H1 (cell line): ENCODE measurements around the gene IYD. TPM values are rescaled to one million over a fixed set of nuclear protein-coding genes. Genes with fewer than 3 reads are reported as not detected.

Experiments used
- CTCF ChIA-PET: fragments of 300-600 bp; sonication (Branson Sonifier 250); formaldehyde crosslinking; loops from one replicate; lab custom pipeline; 2021; ENCODE audit not compliant: partially characterized antibody; lab: Charles Lee
- POLR2A ChIA-PET: fragments of 300-600 bp; sonication (Branson Sonifier 250); formaldehyde crosslinking; loops from one replicate; lab custom pipeline; 2021; ENCODE audit warnings: inconsistent platforms; ENCODE audit not compliant: partially characterized antibody; lab: Charles Lee
- DNase-seq, 2 experiments: peaks; one replicate each; pipeline versions ENCODE4 v3.0.0 to v3.0.0-alpha.2; 2010 to 2022; ENCODE audit warnings: low spot score in 2 of 2, low read depth in 1 of 2, mixed read lengths in 1 of 2
- FAIRE-seq: peaks from 2 replicates; lab custom pipeline; 2011; peaks lifted over from hg19 to GRCh38; lab: Jason Lieb, UNC
- H2AFZ ChIP-seq: 2 replicates; pipeline ENCODE4 v1.8.1; 2012; ENCODE audit warnings: low read length, inconsistent platforms
- H2AK5ac ChIP-seq: 2 replicates; pipeline ENCODE4 v1.6.1; 2013; ENCODE audit warnings: low read depth, low read length
- H2BK120ac ChIP-seq: replicated peaks from 2 replicates; pipeline ENCODE3; 2013; ENCODE audit warnings: low read depth, low read length, inconsistent platforms
- H2BK12ac ChIP-seq: 2 replicates; pipeline ENCODE4 v1.6.1; 2013; ENCODE audit warnings: low read depth, low read length
- H2BK15ac ChIP-seq: 2 replicates; pipeline ENCODE4 v1.6.1; 2013; ENCODE audit warnings: low read length
- H2BK20ac ChIP-seq: 2 replicates; pipeline ENCODE4 v1.6.1; 2013; ENCODE audit warnings: low read length
- H2BK5ac ChIP-seq: 2 replicates; pipeline ENCODE4 v1.6.1; 2013; ENCODE audit warnings: low read depth, low read length
- H3K14ac ChIP-seq: 2 replicates; pipeline ENCODE4 v1.6.1; 2013; ENCODE audit warnings: inconsistent platforms; ENCODE audit not compliant: insufficient read length
- H3K18ac ChIP-seq: 2 replicates; pipeline ENCODE4 v1.6.1; 2013; ENCODE audit warnings: low read length; ENCODE audit errors: extremely low read depth
- H3K23ac ChIP-seq: 2 replicates; pipeline ENCODE4 v1.6.1; 2013; ENCODE audit warnings: inconsistent platforms; ENCODE audit not compliant: insufficient read length
- H3K23me2 ChIP-seq: 2 replicates; pipeline ENCODE4 v1.6.1; 2013; ENCODE audit warnings: low read depth, low read length
- H3K27ac ChIP-seq: 2 replicates; pipeline ENCODE4 v1.6.1; 2011; ENCODE audit warnings: low read depth, low read length, inconsistent platforms
- H3K27me3 ChIP-seq, 4 experiments: replicated peaks in 1 of 4; 1 replicate in 1 of 4; 2 replicates in 3 of 4; pipeline versions ENCODE4 v1.6.1 to v1.8.1; 2011 to 2013; ENCODE audit warnings: low read length in 3 of 4, mild to moderate bottlenecking in 3 of 4, inconsistent platforms in 2 of 4, mixed read lengths in 2 of 4, moderate library complexity in 1 of 4; ENCODE audit not compliant: control insufficient read depth in 3 of 4, insufficient read depth in 3 of 4; ENCODE audit errors: extremely low read depth in 1 of 4
- H3K36me3 ChIP-seq, 4 experiments: 2 replicates each; pipeline versions ENCODE4 v1.6.1 to v1.8.1; 2011 to 2013; ENCODE audit warnings: mild to moderate bottlenecking in 4 of 4, low read length in 3 of 4, moderate library complexity in 2 of 4, control low read depth in 1 of 4, inconsistent platforms in 1 of 4; ENCODE audit not compliant: insufficient read depth in 4 of 4, control insufficient read depth in 2 of 4
- H3K4ac ChIP-seq: replicated peaks from 2 replicates; pipeline ENCODE3; 2013; ENCODE audit warnings: low read length, low read depth, mixed read lengths, inconsistent platforms; ENCODE audit not compliant: insufficient read length
- H3K4me1 ChIP-seq, 4 experiments: replicated peaks in 1 of 4; 1 replicate in 1 of 4; 2 replicates in 3 of 4; pipeline versions ENCODE4 v1.6.1 to v1.8.1; 2011 to 2013; ENCODE audit warnings: low read length in 3 of 4, inconsistent platforms in 2 of 4, mixed read lengths in 1 of 4; ENCODE audit not compliant: insufficient read depth in 4 of 4, control insufficient read depth in 3 of 4
- H3K4me2 ChIP-seq, 2 experiments: 2 replicates each; pipeline versions ENCODE4 v1.6.1 to v1.8.1; 2011 to 2013; ENCODE audit warnings: low read depth in 2 of 2, low read length in 2 of 2, control low read depth in 1 of 2, inconsistent platforms in 1 of 2, mild to moderate bottlenecking in 1 of 2; ENCODE audit not compliant: insufficient read depth in 1 of 2
- H3K4me3 ChIP-seq, 4 experiments: fragments of 200-600, 300-600 bp in 1 of 4; sonication (generic), shearing (Covaris generic), sonication (Bioruptor Twin) in 1 of 4; 2 replicates each; pipeline versions ENCODE4 v1.5.1 to v1.8.1; 2011 to 2016; ENCODE audit warnings: low read length in 4 of 4, low read depth in 3 of 4, control low read depth in 2 of 4, inconsistent platforms in 2 of 4, mild to moderate bottlenecking in 2 of 4, mixed read lengths in 1 of 4, moderate library complexity in 1 of 4; ENCODE audit not compliant: insufficient read depth in 2 of 4; ENCODE audit errors: extremely low read depth in 1 of 4
- H3K56ac ChIP-seq: replicated peaks from 2 replicates; pipeline ENCODE3; 2013; ENCODE audit warnings: low read depth, mild to moderate bottlenecking, mixed read lengths, low read length, inconsistent platforms; ENCODE audit not compliant: insufficient read length
- H3K79me1 ChIP-seq: 2 replicates; pipeline ENCODE4 v1.6.1; 2013; ENCODE audit warnings: low read depth, low read length, control low read depth
- H3K79me2 ChIP-seq, 2 experiments: 2 replicates each; pipeline versions ENCODE4 v1.6.1 to v1.8.1; 2012 to 2013; ENCODE audit warnings: low read length in 2 of 2, mild to moderate bottlenecking in 2 of 2, inconsistent platforms in 1 of 2; ENCODE audit not compliant: insufficient read depth in 2 of 2, control insufficient read depth in 1 of 2
- H3K9ac ChIP-seq, 4 experiments: replicated peaks in 1 of 4; 1 replicate in 1 of 4; 2 replicates in 3 of 4; pipeline versions ENCODE4 v1.6.1 to v1.8.1; 2011 to 2013; ENCODE audit warnings: low read depth in 3 of 4, low read length in 3 of 4, control low read depth in 2 of 4, mild to moderate bottlenecking in 2 of 4, moderate library complexity in 2 of 4, inconsistent platforms in 1 of 4; ENCODE audit errors: extremely low read depth in 1 of 4
- H3K9me3 ChIP-seq, 2 experiments: 2 replicates each; pipeline versions ENCODE4 v1.6.1 to v1.8.1; 2012 to 2013; ENCODE audit warnings: mild to moderate bottlenecking in 2 of 2, moderate library complexity in 2 of 2, control low read depth in 1 of 2, inconsistent platforms in 1 of 2, low read depth in 1 of 2, low read length in 1 of 2, mixed read lengths in 1 of 2; ENCODE audit not compliant: insufficient read depth in 2 of 2
- H4K20me1 ChIP-seq, 2 experiments: replicated peaks in 1 of 2; 2 replicates each; pipeline versions ENCODE3 to v1.8.1; 2011 to 2013; ENCODE audit warnings: inconsistent platforms in 2 of 2, low read length in 2 of 2, mild to moderate bottlenecking in 1 of 2; ENCODE audit not compliant: insufficient read depth in 2 of 2, control insufficient read depth in 1 of 2
- H4K5ac ChIP-seq: 2 replicates; pipeline ENCODE4 v1.6.1; 2013; ENCODE audit warnings: low read length, low read depth, mixed read lengths, inconsistent platforms; ENCODE audit not compliant: insufficient read length
- H4K8ac ChIP-seq: 2 replicates; pipeline ENCODE4 v1.8.0; 2013; ENCODE audit warnings: mild to moderate bottlenecking, moderate library complexity, low read length, inconsistent platforms; ENCODE audit not compliant: insufficient read depth; ENCODE audit errors: extremely low read depth
- H4K91ac ChIP-seq: replicated peaks from 2 replicates; pipeline ENCODE3; 2013; ENCODE audit warnings: low read length, mixed read lengths, inconsistent platforms; ENCODE audit not compliant: insufficient read length
- CBX5 ChIP-seq: fragments of 300-800, 300-1000 bp; sonication (generic); IDR thresholded peaks from 2 replicates; pipeline ENCODE4 v1.7.1; 2016; ENCODE audit warnings: antibody characterized with exemption, low read length, low read depth
- EP300 ChIP-seq, 2 experiments: IDR thresholded peaks; 1 replicate in 1 of 2; 2 replicates in 1 of 2; pipeline ENCODE4 v1.6.1; 2011 to 2012; ENCODE audit warnings: low read depth in 2 of 2, low read length in 2 of 2, mild to moderate bottlenecking in 2 of 2, borderline replicate concordance in 1 of 2, inconsistent platforms in 1 of 2, moderate library complexity in 1 of 2
- KDM1A ChIP-seq: fragments of 200-600, 300-600 bp; sonication (generic); IDR thresholded peaks from 2 replicates; pipeline ENCODE4 v1.7.1; 2016; ENCODE audit warnings: mild to moderate bottlenecking, low read length, borderline replicate concordance
- RNF2 ChIP-seq: fragments of 200-900, 300-1000 bp; sonication (generic); IDR thresholded peaks from 2 replicates; pipeline ENCODE4 v1.7.1; 2016; ENCODE audit warnings: borderline replicate concordance, low read depth, mild to moderate bottlenecking, antibody characterized with exemption, low read length; ENCODE audit not compliant: poor library complexity, severe bottlenecking; ENCODE audit errors: missing control alignments
- SIX5 ChIP-seq: IDR thresholded peaks from 2 replicates; pipeline ENCODE4 v1.6.1; 2011; ENCODE audit warnings: mild to moderate bottlenecking, low read depth, low read length
- TAF7 ChIP-seq: optimal IDR thresholded peaks from 2 replicates; pipeline ENCODE3; 2011; ENCODE audit warnings: low read depth, mild to moderate bottlenecking, inconsistent platforms, low read length, moderate library complexity, borderline replicate concordance
- TCF12 ChIP-seq: IDR thresholded peaks from 2 replicates; pipeline ENCODE4 v1.6.1; 2011; ENCODE audit warnings: low read depth, mild to moderate bottlenecking, low read length
- WGBS, 2 experiments: shearing (Covaris generic) in 1 of 2; methylation state at CpG; one replicate each; pipeline versions ENCODE4 v1.1.6 to v1.1.7; 2013 to 2015; ENCODE audit warnings: low lambda C conversion rate in 2 of 2, mixed read lengths in 2 of 2, inconsistent platforms in 1 of 2, low coverage in 1 of 2, missing lambda C conversion rate in 1 of 2; ENCODE audit not compliant: insufficient replicate concordance in 2 of 2, insufficient coverage in 1 of 2, insufficient read length in 1 of 2; ENCODE audit errors: extremely low coverage in 1 of 2, missing lambda C conversion rate in 1 of 2; 5-methylcytosine and 5-hydroxymethylcytosine counted together
- polyA plus RNA-seq, 7 experiments: library from polyadenylated mRNA; depleted of rRNA in 3 of 7; stranded (reverse) in 5 of 7; unstranded in 2 of 7; fragments of >200 nt in 5 of 7; fragments of 200-250 nt in 2 of 7; gene quantifications; 1 replicate in 5 of 7; 2 replicates in 1 of 7; 4 replicates in 1 of 7; pipeline versions ENCODE4 v1.2.1 to v1.2.3, GENCODE V29; 2011 to 2013; ENCODE audit warnings: missing spikeins in 2 of 7, mixed read lengths in 2 of 7
- total RNA-seq: library from RNA; stranded (reverse); fragmentation: NEBNext Ultra II Directional; extraction: Animal tissue kit (Norgen Biotek cat#: 25700); gene quantifications from 2 replicates; pipeline ENCODE4 v1.2.1, GENCODE V29; 2021

The IYD gene
- total and polyA plus RNA-seq, 2 of the 8 experiments (the other 6 are each of a cell fraction or from before 2014, with no cell fraction given) = not detected

GRCh38 chr6:150345781-150346180, 23.0 kb upstream of the IYD start:
- FAIRE-seq (no peak), DNase-seq (no peak)
- H2BK15ac ChIP-seq = no peak overlapping the region
- no peak overlapping the region for H3K4ac ChIP-seq
- H3K9ac ChIP-seq = no peak overlapping the region
- H4K91ac ChIP-seq = no peak overlapping the region
- H3K4me2 ChIP-seq = no peak overlapping the region
- H3K4me1 ChIP-seq = no peaks in the 10 kb centered on the region
- no peak overlapping the region for H2AK5ac ChIP-seq
- no peak overlapping the region for H3K14ac ChIP-seq
- no peaks in the 10 kb centered on the region for H3K36me3 ChIP-seq
- H2AFZ ChIP-seq = no peak overlapping the region
- H3K27ac ChIP-seq = no peak overlapping the region
- H3K23ac ChIP-seq = no peak overlapping the region
- CTCF ChIA-PET = no interaction called here
- no peak overlapping the region for H4K5ac ChIP-seq
- H3K23me2 ChIP-seq = no peaks in the 10 kb centered on the region
- H3K56ac ChIP-seq = no peak overlapping the region
- H3K9me3 ChIP-seq = no peaks in the 10 kb centered on the region
- H3K4me3 ChIP-seq = no peak overlapping the region
- H3K79me2 ChIP-seq = no peaks in the 10 kb centered on the region
- H3K27me3 ChIP-seq = no peaks in the 10 kb centered on the region
- no peak overlapping the region for H4K8ac ChIP-seq
- WGBS, 2 experiments = 89% methylated on average over 3 of the region's 3 CpGs; no CpG with 5 or more reads in 1 of the 2 experiments
- no peak for TF ChIP-seq EP300 (IDR thresholded peaks at IDR 0.05; ENCODE audit: borderline replicate concordance in 1 of 2, low read depth in 2 of 2, low read length in 2 of 2)
- no peak for TF ChIP-seq CBX5
- no peak for TF ChIP-seq TAF7
- TF ChIP-seq KDM1A = no peak
- TF ChIP-seq SIX5 = no peak
- no peak for TF ChIP-seq RNF2
- TF ChIP-seq TCF12 = no peak
- no peak overlapping the region for H2BK20ac ChIP-seq
- POLR2A ChIA-PET = no interaction called here
- H3K18ac ChIP-seq = no peak overlapping the region
- no peak overlapping the region for H2BK5ac ChIP-seq
- no peak overlapping the region for H2BK120ac ChIP-seq
- H4K20me1 ChIP-seq = no peaks in the 10 kb centered on the region
- no peaks in the 10 kb centered on the region for H3K79me1 ChIP-seq
- H2BK12ac ChIP-seq = no peak overlapping the region
